ENCODE results near the gene SORCS1. TPM values are rescaled to one million over a fixed set of nuclear protein-coding genes. Genes with fewer than 3 reads are reported as not detected.

SORCS1 gene
- total and polyA plus RNA-seq, 12 donors: 0.30 to 5.5 (median 1.3) TPM

- Histone ChIP-seq H3K4me3 (no peak overlapping the region), H3K4me1 (peaks cover 0 to 7% (median 0%) of the 10 kb centered on the region in 9 donors), H3K27ac (no peak overlapping the region), H3K27me3 (no peaks in the 10 kb centered on the region), H3K9me3 (no peaks in the 10 kb centered on the region), H3K36me3 (no peaks in the 10 kb centered on the region)
- TF ChIP-seq CTCF (IDR thresholded peaks at IDR 0.05): no peak
- intact Hi-C loops (cut with DNase I): no loop called here
- 59 to 64% methylated on average over 4 of the region's 4 CpGs for WGBS, 2 donors
- DNase-seq (no peak), ATAC-seq (no peak)
Observed at GRCh38 chr10:106819490-106819889, 345.0 kb downstream of the SORCS1 start.

- intact Hi-C loops (cut with DNase I): no loop called here
Observed at GRCh38 chr10:106816318-106817085, 348.0 kb downstream of the SORCS1 start.

GRCh38 chr10:106815427-106816043 is 349.0 kb downstream of the SORCS1 start:
- no peak for DNase-seq
- TF ChIP-seq CTCF (IDR thresholded peaks at IDR 0.05): no peak
- WGBS, 2 donors: 77 to 89% methylated on average over 3 of the region's 3 CpGs
- intact Hi-C loops (cut with DNase I): no loop called here
- Histone ChIP-seq H3K27me3 (no peaks in the 10 kb centered on the region), H3K9me3 (no peaks in the 10 kb centered on the region), H3K4me3 (no peak overlapping the region), H3K27ac (no peak overlapping the region), H3K36me3 (no peaks in the 10 kb centered on the region), H3K4me1 (peaks cover 0 to 7% (median 0%) of the 10 kb centered on the region in 9 donors)
- ATAC-seq: no peak

More at GRCh38 chr10:106816318-106817085, 348.0 kb downstream of the SORCS1 start:
- no peak for TF ChIP-seq CTCF (IDR thresholded peaks at IDR 0.05)
- Histone ChIP-seq H3K9me3 (no peaks in the 10 kb centered on the region), H3K4me3 (no peak overlapping the region), H3K27me3 (no peaks in the 10 kb centered on the region), H3K36me3 (no peaks in the 10 kb centered on the region), H3K27ac (no peak overlapping the region), H3K4me1 (peaks cover 0 to 7% (median 0%) of the 10 kb centered on the region in 9 donors)
- WGBS, 2 donors: 73 to 82% methylated on average over 7 of the region's 7 CpGs
- DNase-seq: no peak
- no peak for ATAC-seq

- intact Hi-C loops (cut with DNase I): no loop called here
- Histone ChIP-seq H3K9me3 (peaks cover 0 to 6% (median 0%) of the 10 kb centered on the region in 11 donors), H3K4me3 (no peak overlapping the region), H3K27ac (no peak overlapping the region), H3K27me3 (no peaks in the 10 kb centered on the region), H3K36me3 (no peaks in the 10 kb centered on the region), H3K4me1 (no peaks in the 10 kb centered on the region)
- 0 to 84% methylated on average over 1 of the region's 1 CpG for WGBS, 2 donors
- ATAC-seq (no peak), DNase-seq (no peak)
- no peak for TF ChIP-seq CTCF (IDR thresholded peaks at IDR 0.05)
Observed at GRCh38 chr10:106804992-106805582, 359.4 kb downstream of the SORCS1 start.
